OCI-LY3 (cell line): ENCODE data around the gene CMSS1.

Experiments used
- CTCF ChIP-seq: fragments of 200-600, 300-600 bp; sonication (generic); IDR thresholded peaks from 2 replicates; pipeline ENCODE4 v1.5.1; 2014; ENCODE audit warnings: antibody characterized with exemption, low read length, low read depth
- EZH2phosphoT487 ChIP-seq: fragments of 200-600 bp; shearing (Covaris generic); IDR thresholded peaks from 2 replicates; pipeline ENCODE4 v1.6.1; 2018; ENCODE audit warnings: antibody characterized with exemption, mixed run types, low read depth

GRCh38 chr3:100216713-100217112, 399.1 kb downstream of the CMSS1 start:
- TF ChIP-seq CTCF (no peak), EZH2phosphoT487 (no peak)
